Activated CD4-positive, alpha-beta T cell treated with anti-CD3 and anti-CD28 coated beads, Interleukin-2, amount 50 U/mL, for 16 hours (primary cell): ENCODE data around the gene NFKBIA.
"Not testable (repeated sequence)": the region's sequence is repeated elsewhere in the genome, so short reads cannot be mapped to it uniquely, and the experiment has no call there.

ENCODE experiments used
- DNase-seq: peaks from one replicate; pipeline ENCODE4 v3.0.0-alpha.2; 2020

NFKBIA gene

DNA sequence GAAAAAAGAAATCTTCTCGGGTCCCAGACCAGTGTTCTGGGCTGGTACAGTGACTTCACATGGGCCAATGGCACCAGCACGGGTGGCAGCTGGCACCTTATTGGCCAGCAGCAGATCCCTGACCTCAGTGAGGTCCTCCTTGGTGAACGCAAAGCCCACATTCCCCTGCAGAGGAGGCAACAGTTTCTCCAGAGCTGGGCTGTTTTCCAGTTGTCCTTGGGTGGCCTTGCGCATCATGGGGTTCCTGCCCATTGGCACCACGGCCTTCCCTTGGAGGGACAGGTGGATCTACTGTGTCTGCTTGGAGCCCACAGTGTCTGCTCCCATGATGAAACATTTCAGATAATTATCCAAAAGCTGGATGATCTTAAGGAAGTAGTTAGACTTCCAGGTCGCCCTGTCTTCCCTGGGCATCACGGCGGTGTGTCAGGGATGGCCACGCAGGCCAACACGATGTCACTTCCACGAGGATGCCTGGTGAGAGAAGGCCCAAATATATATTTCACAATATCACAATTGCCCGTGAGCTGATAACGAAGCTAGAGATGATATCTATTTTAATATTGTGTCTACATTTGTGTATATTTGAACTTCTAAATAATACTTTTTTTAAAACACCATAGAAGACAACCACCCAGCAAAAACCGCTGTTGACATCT, 15.8 kb downstream of the NFKBIA start:
- no peak for DNase-seq

- DNase-seq, result no peak
Measured at GRCh38 chr14:35387713-35388579, 16.6 kb downstream of the NFKBIA start.

DNA sequence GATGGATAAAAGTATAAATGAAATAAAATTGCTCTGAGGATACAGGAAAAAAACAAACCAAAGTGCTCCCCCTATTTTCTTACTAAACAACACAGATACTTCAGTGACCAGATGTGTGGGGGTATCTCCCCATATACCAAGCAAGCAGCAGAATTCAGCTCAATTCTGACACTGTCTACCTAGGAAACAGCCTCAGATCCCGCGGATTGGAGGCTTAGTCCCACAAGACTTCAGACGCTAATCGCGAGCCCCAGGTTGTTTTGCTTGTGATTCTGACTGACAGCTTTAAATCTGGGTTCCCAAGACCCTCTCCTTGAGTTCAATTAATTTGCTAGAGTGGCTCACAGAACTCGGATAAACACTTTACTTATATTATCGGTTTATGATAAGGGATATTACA, 17.3 kb downstream of the NFKBIA start:
- no peak for DNase-seq

- DNase-seq, result no peak
Measured at GRCh38 chr14:35386673-35387125, 17.9 kb downstream of the NFKBIA start.

GRCh38 chr14:35385042-35385839, 19.3 kb downstream of the NFKBIA start:
- no peak for DNase-seq

GRCh38 chr14:35384455-35385041, 20.0 kb downstream of the NFKBIA start:
- no peak for DNase-seq

DNA sequence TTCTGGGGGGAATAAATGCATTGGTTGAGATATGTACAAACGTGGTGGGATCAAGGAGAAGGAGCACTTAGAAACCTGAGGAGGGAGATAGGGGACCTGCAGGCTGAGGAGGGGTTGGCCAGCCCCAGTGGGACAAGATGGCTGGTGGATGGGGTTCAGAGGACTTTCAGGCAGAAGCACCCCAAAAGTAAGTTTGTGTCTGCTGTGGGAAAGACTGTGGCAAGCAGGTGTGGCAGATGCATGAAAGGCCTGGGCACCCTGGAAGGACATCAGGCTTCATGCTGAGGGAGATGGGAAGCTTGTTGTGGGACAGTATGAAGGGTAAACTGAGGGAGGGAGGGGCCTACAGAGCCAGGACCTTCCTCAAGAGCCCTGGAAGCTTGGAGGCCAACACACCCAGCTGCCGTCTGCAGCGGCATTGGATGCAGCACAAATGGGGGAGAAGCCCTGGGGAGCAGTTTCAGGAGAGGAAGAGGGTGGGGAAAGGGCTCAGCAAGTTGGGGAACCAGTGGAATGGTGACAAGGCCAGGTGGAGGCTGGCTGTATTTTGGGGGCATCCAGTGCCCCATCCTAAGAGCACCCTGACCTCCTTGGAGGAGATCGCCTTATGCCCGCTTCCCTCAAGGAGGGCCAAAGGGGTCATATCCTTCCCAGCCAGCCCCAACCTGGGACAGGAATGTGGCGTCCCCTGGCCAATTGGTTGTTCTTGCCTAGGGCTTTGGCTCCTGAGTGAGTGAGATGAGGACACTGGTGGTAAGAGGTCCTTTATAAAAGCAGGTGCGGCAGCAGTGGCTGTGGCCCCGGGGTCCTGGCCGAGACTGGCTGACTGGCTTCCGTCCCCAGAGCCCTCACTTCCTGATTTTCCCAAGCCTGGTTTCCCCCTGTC, 20.7 kb downstream of the NFKBIA start:
- DNase-seq, result no peak

DNA sequence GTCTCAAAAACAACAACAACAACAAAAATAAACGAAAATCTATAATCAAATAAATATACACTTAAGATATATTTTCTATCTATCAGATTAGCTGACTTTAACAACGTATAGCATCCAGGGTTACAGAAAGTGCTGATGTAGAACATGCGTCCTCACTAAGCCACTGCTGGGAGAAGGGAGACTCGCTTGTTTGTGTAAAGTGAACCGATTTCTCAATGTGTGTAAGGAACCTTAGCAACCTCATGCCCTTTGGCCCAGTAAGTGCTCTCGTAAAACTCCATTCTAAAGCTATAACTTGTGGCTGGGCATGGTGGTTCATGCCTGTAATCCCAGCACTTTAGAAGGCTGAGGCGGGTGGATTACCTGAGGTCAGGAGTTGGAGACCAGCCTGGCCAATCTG, 23.8 kb downstream of the NFKBIA start:
- DNase-seq, result no peak

- DNase-seq, result not testable (repeated sequence)
Measured at GRCh38 chr14:35379234-35379933, 25.2 kb downstream of the NFKBIA start.

DNA sequence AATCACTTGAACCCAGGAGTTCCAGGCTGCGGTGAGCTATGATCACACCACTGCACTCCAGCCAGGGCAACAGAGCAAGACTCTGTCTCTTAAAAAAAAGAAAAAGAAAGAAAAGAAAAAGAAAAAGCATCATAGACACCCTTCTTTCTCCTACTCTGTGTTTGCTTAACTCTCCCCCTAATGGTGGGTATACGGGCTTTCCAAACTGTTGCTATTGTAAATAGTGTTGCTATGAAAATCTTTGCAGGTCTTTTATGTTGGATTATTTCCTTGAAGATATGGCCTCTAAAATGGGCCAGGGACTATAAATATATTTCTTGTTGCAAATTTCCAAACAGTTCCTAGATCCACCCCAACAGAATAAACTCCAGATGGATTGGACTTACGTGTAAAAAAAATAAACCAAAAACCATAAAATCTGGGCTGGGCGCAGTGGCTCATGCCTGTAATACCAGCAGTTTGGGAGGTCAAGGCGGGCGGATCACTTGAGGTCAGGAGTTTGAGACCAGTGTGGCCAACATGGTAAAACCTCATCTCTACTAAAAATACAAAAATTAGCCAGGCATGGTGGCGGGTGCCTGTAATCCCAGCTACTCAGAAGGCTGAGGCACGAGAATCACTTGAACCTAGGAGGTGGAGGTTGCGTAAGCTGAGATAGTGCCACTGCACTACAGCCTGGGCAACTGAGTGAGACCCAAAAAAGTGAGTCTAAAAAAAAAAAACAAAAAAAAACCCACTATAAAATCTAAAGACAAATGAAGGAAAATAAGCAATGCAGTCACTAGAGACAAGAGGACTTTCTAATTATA, 25.9 kb downstream of the NFKBIA start:
- no peak for DNase-seq

GRCh38 chr14:35375558-35376025, 29.0 kb downstream of the NFKBIA start:
- DNase-seq, result no peak

GRCh38 chr14:35374263-35374712, 30.3 kb downstream of the NFKBIA start:
- DNase-seq, result no peak

GRCh38 chr14:35373208-35373607, 31.3 kb downstream of the NFKBIA start:
- not testable (repeated sequence) for DNase-seq

GRCh38 chr14:35370969-35371368, 33.6 kb downstream of the NFKBIA start:
- DNase-seq, result no peak

GRCh38 chr14:35369701-35370191, 34.8 kb downstream of the NFKBIA start:
- DNase-seq, result no peak

DNA sequence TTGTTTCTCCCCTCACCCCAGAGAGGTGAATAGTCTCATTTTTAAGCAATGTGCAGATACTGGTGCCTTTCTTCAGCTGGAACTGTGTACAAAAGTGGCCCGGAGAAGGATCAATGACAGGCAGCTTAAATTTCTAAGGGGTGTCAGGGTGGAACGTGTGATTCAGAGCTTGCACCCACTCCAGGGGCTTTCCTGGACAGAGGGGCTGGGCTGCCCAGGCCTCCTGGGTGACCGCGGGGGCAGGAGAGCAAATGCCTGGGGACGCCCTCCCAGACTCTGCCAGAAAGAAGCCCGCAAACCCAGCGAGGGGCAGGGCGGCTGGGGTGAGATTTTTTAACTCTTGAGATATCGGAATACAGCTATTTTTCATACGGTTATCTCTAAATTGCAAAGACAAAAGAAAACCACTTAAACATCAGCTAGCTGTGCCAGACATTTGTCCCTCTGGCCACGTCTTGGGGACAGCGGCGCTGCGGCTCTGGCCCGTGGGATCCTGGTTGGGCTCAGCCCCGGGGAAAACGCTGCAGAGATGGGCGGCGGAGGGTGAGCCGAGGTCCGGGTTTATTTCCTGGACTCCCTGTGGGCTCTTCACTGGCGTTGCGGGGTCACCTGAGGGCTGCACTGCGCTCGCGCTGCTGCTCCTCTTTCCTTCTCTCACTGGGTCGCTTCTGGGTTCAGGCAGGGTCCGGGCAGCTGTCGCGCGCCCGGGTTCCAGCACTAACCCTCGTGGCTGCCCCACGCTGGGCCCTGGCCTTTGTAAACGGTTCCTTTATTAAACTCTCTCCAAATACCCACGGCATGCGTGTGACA, 35.8 kb downstream of the NFKBIA start:
- DNase-seq, result no peak

DNA sequence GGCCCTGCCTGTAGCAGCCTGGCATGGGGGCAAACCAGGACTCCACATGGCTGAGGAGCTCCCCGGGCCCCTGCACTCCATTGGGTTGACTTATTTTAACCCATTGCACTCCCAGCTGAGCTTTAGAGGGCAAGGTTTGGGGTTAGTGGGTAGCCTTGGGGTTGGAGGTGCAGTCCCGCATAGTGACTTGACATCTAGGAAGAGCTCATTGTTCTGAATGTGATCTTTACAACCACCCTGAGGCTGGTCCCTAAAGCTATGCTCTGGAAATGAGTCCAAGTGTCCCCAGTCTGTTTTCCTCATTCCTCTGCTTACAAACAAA, 36.4 kb downstream of the NFKBIA start:
- no peak for DNase-seq

DNA sequence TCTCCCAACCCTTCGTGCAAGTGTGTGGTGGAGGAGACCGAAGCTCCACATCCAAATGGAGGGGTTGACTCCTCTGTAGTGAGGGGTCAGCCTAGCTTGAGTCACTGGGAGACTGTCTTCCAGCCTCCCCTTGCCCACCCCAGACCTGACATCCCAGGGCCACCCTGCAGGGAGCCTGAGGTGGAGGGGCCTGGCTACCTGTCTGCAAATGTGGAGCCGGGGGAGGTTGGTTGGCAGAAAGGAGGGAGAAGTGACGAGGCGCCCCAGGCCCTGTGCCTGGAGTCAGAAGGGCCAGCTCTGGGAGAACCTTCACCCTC, 37.5 kb downstream of the NFKBIA start:
- DNase-seq, result no peak

DNA sequence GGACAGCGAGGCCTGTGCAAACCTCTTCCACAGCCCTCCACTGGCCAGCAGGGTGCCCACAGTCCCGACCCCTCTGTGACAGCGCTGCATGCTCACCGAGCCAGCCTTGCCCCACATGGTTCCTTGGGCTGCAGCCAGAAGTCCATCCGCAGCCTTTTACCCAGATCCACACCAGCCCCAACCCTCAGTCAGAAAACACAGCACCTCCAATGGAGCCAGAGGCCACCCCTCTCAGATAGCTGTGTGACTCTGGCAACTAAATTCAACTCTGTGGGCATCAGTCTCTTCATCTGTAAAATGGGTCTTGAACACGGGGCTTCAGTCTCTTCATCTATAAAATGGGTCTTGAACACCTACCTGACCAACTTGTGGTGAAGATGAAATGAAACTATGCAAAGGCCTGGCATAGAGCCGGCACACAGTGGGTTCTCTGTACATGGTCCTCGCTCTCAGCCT, 38.0 kb downstream of the NFKBIA start:
- no peak for DNase-seq
